T-helper 2 cell treated with Interferon-gamma antibody and Interleukin-4, amounts not matched to agents 5 μg/mL and 100 μg/mL, for 36 hours (primary cell): ENCODE measurements around the gene ADRA2C.
"Not testable (repeated sequence)": the region's sequence is repeated elsewhere in the genome, so short reads cannot be mapped to it uniquely, and the experiment has no call there.

Experiments used
- DNase-seq: peaks from one replicate; pipeline ENCODE4 v3.0.0; 2021; ENCODE audit warnings: low spot score
- H3K27ac Mint-ChIP-seq: one replicate; pipeline ENCODE4 v1.8.0; 2021; ENCODE audit warnings: mild to moderate bottlenecking, mixed read lengths
- H3K27me3 Mint-ChIP-seq: one replicate; pipeline ENCODE4 v1.8.0; 2021; ENCODE audit warnings: low read depth, mixed read lengths
- H3K36me3 Mint-ChIP-seq: one replicate; pipeline ENCODE4 v1.8.0; 2021; ENCODE audit warnings: low read depth, mixed read lengths
- H3K4me1 Mint-ChIP-seq: one replicate; pipeline ENCODE4 v1.8.0; 2021; ENCODE audit warnings: low read depth, mixed read lengths
- H3K4me3 Mint-ChIP-seq: one replicate; pipeline ENCODE4 v1.8.0; 2022; ENCODE audit warnings: mild to moderate bottlenecking, moderate library complexity, mixed read lengths
- H3K9me3 Mint-ChIP-seq: one replicate; pipeline ENCODE4 v1.8.0; 2021; ENCODE audit warnings: mixed read lengths

Gene ADRA2C

GRCh38 chr4:3805731-3806130 is 39.5 kb downstream of the ADRA2C start:
- Mint-ChIP-seq H3K36me3 (no peaks in the 10 kb centered on the region), H3K27ac (no peak overlapping the region), H3K4me3 (no peak overlapping the region), H3K27me3 (no peaks in the 10 kb centered on the region), H3K9me3 (no peaks in the 10 kb centered on the region), H3K4me1 (no peaks in the 10 kb centered on the region)
- no peak for DNase-seq

DNA sequence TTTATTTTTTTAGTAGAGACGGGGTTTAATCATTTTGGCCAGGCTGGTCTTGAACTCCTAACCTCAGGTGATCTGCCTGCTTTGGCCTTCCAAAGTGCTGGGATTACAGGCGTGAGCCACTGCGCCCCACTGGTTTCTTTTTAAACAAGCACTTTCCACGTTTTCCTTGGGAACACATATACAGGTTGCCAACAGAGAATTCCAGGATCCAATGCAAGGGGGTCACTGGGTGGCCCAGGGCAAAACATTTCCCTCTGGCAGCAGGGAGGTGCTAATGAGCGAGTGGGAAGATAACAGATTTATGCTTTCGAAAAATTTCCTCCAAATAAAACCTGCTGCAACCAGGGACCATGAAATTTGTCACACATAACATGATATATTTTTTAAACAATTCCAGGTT is 41.1 kb downstream of the ADRA2C start:
- Mint-ChIP-seq H3K4me1 (no peaks in the 10 kb centered on the region), H3K27me3 (no peaks in the 10 kb centered on the region), H3K27ac (no peak overlapping the region), H3K9me3 (no peaks in the 10 kb centered on the region), H3K36me3 (no peaks in the 10 kb centered on the region), H3K4me3 (no peak overlapping the region)
- DNase-seq: no peak

GRCh38 chr4:3807822-3808496 is 41.8 kb downstream of the ADRA2C start:
- Mint-ChIP-seq H3K9me3 (no peaks in the 10 kb centered on the region), H3K27me3 (no peaks in the 10 kb centered on the region), H3K4me1 (no peaks in the 10 kb centered on the region), H3K36me3 (no peaks in the 10 kb centered on the region), H3K4me3 (no peak overlapping the region), H3K27ac (no peak overlapping the region)
- DNase-seq: no peak

GRCh38 chr4:3808597-3808996 is 42.4 kb downstream of the ADRA2C start:
- H3K9me3 Mint-ChIP-seq: no peaks in the 10 kb centered on the region
- DNase-seq: no peak
- no peak overlapping the region for H3K4me3 Mint-ChIP-seq
- H3K36me3 Mint-ChIP-seq: no peaks in the 10 kb centered on the region
- H3K27ac Mint-ChIP-seq: no peak overlapping the region
- H3K27me3 Mint-ChIP-seq: no peaks in the 10 kb centered on the region
- H3K4me1 Mint-ChIP-seq: no peaks in the 10 kb centered on the region

DNA sequence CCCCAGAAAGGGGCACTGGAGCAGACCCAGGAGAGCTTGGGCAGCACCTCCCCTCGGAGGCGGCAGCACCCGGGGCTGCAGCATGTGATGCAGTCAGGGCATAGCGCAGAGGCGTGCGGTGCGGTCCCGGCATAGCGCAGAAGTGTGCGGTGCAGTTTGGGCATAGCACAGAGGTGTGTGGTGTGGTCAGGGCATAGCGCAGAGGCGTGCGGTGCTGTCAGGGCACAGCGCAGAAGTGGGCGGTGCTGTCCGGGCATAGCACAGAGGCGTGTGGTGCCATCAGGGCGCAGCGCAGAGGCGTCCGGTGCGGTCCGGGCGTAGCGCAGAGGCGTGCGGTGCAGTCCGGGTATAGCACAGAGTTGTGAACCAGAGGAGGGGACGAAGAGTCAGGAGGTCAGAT is 42.8 kb downstream of the ADRA2C start:
- Mint-ChIP-seq H3K9me3 (no peaks in the 10 kb centered on the region), H3K36me3 (no peaks in the 10 kb centered on the region), H3K4me3 (no peak overlapping the region), H3K27ac (no peak overlapping the region), H3K4me1 (no peaks in the 10 kb centered on the region), H3K27me3 (no peaks in the 10 kb centered on the region)
- no peak for DNase-seq

- H3K27me3 Mint-ChIP-seq: no peaks in the 10 kb centered on the region
- H3K9me3 Mint-ChIP-seq: no peaks in the 10 kb centered on the region
- H3K4me3 Mint-ChIP-seq: no peak overlapping the region
- H3K27ac Mint-ChIP-seq: no peak overlapping the region
- H3K36me3 Mint-ChIP-seq: no peaks in the 10 kb centered on the region
- H3K4me1 Mint-ChIP-seq: no peaks in the 10 kb centered on the region
- no peak for DNase-seq
These were observed 43.4 kb downstream of the ADRA2C start for GRCh38 chr4:3809451-3810110.

GRCh38 chr4:3810111-3810680 is 44.0 kb downstream of the ADRA2C start:
- no peaks in the 10 kb centered on the region for H3K9me3 Mint-ChIP-seq

DNA sequence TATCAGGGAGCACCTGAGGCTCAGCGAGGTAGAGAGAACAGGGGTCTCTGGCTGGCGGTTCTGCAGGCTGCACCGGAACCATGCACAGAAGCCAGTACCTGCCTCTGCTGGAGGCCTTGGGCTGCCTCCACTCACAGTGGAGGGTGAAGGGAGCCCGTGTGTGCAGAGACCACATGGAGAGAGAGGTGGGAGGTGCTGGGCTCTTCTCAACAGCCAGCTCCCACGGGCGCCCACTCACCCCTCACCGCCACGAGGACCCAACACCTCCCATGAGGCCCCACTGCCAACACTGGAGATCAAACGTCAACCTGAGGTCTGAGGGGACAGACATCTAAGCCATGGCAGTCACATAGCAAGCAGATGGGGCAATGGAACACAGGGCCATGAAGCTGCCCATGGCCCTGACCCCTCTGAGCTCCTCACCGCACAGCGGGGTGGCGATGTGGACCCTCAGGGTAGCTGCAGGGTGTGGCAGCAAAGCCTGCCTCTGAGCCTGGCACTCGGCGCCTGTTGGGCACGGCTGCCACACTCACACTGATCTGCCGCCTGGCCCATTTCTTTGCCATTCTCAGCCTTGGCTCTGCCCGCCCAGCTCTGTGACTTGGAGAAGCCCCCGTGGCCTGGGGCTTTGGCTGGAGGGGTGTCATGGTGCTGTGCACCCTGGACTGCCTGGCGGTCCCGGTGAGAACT is 44.8 kb downstream of the ADRA2C start:
- Mint-ChIP-seq H3K4me1 (no peaks in the 10 kb centered on the region), H3K36me3 (no peaks in the 10 kb centered on the region), H3K9me3 (no peaks in the 10 kb centered on the region), H3K4me3 (no peak overlapping the region), H3K27me3 (no peaks in the 10 kb centered on the region), H3K27ac (no peak overlapping the region)
- DNase-seq: no peak

More at GRCh38 chr4:3810111-3810680, 44.0 kb downstream of the ADRA2C start:
- no peak for DNase-seq
- Mint-ChIP-seq H3K36me3 (no peaks in the 10 kb centered on the region), H3K4me1 (no peaks in the 10 kb centered on the region), H3K4me3 (no peak overlapping the region), H3K27me3 (no peaks in the 10 kb centered on the region), H3K27ac (no peak overlapping the region)

DNA sequence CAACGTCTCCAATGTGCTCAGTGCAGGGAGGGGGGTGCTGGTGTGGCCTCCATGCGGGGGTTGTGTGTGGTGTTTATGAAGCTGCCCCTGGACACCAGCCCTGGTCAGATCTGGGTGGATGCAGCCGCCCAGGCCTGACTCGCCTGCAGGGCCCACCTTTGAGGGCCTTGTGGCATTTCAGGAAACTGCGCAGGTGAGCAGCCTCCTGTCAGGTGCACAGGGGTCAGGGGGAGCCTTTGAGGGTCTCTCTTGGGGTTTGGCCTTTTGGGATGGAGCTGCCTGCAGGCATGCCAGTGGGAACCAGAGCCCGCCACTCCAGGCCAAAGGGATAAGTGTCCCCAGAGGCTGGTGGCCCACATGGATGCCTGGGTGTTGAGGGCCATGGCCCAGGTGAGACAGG is 45.4 kb downstream of the ADRA2C start:
- H3K4me3 Mint-ChIP-seq: no peak overlapping the region
- no peaks in the 10 kb centered on the region for H3K4me1 Mint-ChIP-seq
- H3K27me3 Mint-ChIP-seq: no peaks in the 10 kb centered on the region
- H3K36me3 Mint-ChIP-seq: no peaks in the 10 kb centered on the region
- no peak overlapping the region for H3K27ac Mint-ChIP-seq
- DNase-seq: no peak
- no peaks in the 10 kb centered on the region for H3K9me3 Mint-ChIP-seq

DNA sequence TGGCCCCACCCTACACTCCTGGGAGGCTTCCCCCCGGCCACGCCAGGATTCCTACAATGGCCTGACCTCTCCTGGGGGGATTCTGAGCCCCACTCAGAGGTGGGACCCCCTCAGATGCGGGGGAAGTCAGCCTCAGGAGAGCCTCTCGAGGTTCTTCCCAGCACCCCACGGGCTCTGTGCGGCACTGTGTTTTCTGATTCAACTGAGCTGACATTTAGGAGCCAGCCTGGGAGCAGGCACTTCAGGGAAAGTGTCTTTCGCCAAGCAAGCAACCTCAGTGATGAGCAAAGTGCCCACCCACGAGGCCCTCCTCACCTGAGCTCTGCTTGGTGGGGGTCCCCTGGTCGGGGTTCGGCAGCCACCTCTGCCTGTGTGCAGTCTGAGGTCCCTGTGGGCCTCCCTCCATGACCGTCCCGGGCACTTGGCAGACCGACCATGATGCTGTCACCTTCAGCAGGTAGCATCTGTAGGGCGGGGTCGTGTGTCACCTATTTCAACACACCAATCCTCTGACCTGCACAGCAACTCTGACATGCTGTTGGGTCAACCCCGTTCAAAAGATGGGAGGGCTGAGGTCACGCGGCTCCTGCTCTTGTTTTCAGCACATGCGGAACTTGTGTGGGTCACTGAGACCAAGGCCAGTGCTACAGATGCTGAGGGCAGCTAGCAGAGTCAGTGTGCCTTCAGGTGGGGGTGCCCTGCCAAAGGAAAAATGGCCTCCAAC is 46.2 kb downstream of the ADRA2C start:
- DNase-seq: no peak
- no peaks in the 10 kb centered on the region for H3K27me3 Mint-ChIP-seq
- no peaks in the 10 kb centered on the region for H3K4me1 Mint-ChIP-seq
- no peaks in the 10 kb centered on the region for H3K9me3 Mint-ChIP-seq
- H3K4me3 Mint-ChIP-seq: no peak overlapping the region
- no peak overlapping the region for H3K27ac Mint-ChIP-seq
- H3K36me3 Mint-ChIP-seq: no peaks in the 10 kb centered on the region

DNA sequence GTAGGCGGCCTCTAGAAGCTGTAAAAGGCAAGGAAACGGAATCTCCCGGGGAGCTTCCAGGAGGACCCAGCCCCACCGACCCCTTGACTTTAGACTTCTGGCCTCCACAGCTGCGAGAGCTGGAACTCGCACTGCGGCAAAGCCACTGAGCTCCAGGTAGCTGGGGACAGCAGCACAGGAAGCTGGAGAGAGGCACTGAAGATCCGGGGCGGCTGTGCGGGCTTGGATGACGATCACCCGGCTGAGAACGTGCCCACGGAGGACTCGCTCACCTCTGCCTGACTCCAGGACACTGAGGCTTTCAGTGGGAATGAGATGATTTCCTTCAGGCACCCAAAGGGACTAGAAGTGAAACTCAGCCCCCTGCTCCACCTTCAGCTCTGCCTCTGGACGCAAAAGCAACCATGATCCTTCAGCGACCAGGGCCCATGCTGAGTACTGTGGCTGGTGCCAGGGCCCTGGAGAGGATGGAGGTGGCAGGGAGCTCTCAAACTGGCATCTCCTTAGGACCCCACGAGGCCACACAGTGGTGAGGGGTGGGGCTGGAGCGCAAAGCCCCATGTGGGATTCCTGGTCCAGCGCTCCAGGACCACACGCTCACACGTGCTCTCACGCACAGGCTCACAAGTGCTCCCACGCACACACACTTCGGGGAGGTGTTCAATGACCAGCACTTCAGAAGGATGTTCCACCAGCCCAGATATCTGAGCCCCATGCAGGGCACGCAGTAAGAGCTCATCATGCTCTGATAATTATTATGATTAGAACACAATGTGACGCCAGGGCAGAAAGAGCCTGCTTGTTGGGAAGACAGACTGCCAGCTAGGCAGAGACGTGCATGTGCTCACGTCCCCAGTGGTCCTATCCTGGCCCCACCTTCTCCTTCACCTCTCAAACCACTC is 47.2 kb downstream of the ADRA2C start:
- Mint-ChIP-seq H3K4me3 (no peak overlapping the region), H3K4me1 (no peaks in the 10 kb centered on the region), H3K36me3 (no peaks in the 10 kb centered on the region), H3K27me3 (no peaks in the 10 kb centered on the region), H3K9me3 (no peaks in the 10 kb centered on the region), H3K27ac (no peak overlapping the region)
- DNase-seq: no peak

GRCh38 chr4:3814053-3814570 is 47.9 kb downstream of the ADRA2C start:
- H3K4me3 Mint-ChIP-seq: no peak overlapping the region
- no peak overlapping the region for H3K27ac Mint-ChIP-seq
- no peaks in the 10 kb centered on the region for H3K36me3 Mint-ChIP-seq

GRCh38 chr4:3814838-3815237 is 48.7 kb downstream of the ADRA2C start:
- DNase-seq, H3K36me3 Mint-ChIP-seq, H3K9me3 Mint-ChIP-seq, H3K27ac Mint-ChIP-seq, H3K27me3 Mint-ChIP-seq, H3K4me1 Mint-ChIP-seq, H3K4me3 Mint-ChIP-seq: not testable (repeated sequence)

More at GRCh38 chr4:3814053-3814570, 47.9 kb downstream of the ADRA2C start:
- no peak for DNase-seq
- no peaks in the 10 kb centered on the region for H3K4me1 Mint-ChIP-seq
- no peaks in the 10 kb centered on the region for H3K27me3 Mint-ChIP-seq
- no peaks in the 10 kb centered on the region for H3K9me3 Mint-ChIP-seq
